K562 (cell line): ENCODE data around the gene CD84. TPM values are rescaled to one million over a fixed set of nuclear protein-coding genes. Genes with fewer than 3 reads are reported as not detected.

Experiments used
- BCOR ChIP-seq: fragments of 450-650 bp; IDR thresholded peaks from 2 replicates; pipeline ENCODE4 v1.6.1; 2016
- JUND ChIP-seq, 2 experiments: IDR thresholded peaks; 2 replicates in 1 of 2; 3 replicates in 1 of 2; pipeline ENCODE4 v1.6.1; 2011; ENCODE audit warnings: borderline replicate concordance in 2 of 2, low read depth in 2 of 2, low read length in 2 of 2, improper control_type of control experiment in 1 of 2, missing biosample characterization in 1 of 2, missing genetic modification characterization in 1 of 2, missing genetic modification reagents in 1 of 2
- SRF ChIP-seq, 2 experiments: fragments of 250-450, 450-650 bp in 1 of 2; sonication (Bioruptor Pico) in 1 of 2; sonication (generic) in 1 of 2; formaldehyde crosslinking; IDR thresholded peaks; 2 replicates each; pipeline versions ENCODE4 v1.5.0 to v1.5.1; 2020 to 2022; ENCODE audit warnings: mild to moderate bottlenecking in 1 of 2, missing genetic modification reagents in 1 of 2
- polyA plus RNA-seq, 8 experiments: library from polyadenylated mRNA; depleted of rRNA in 4 of 8; stranded (reverse) in 5 of 8; unstranded in 3 of 8; fragments of >200 nt; fragmentation: Nextera tagmentation in 2 of 8; fragmentation: Illumina TruSeq in 1 of 8; extraction: Ambion mirVana in 2 of 8; extraction: Trizol in 1 of 8; gene quantifications; 2 replicates each; pipeline versions ENCODE4 v1.2.1 to v1.2.3, GENCODE V29; 2011 to 2014; ENCODE audit warnings: inconsistent platforms in 1 of 8, missing spikeins in 1 of 8
- total RNA-seq, 7 experiments: library from RNA; depleted of rRNA in 6 of 7; stranded (reverse); fragments of >200 nt in 6 of 7; fragmentation: Illumina TruSeq in 2 of 7; extraction: Trizol in 2 of 7; gene quantifications; 2 replicates each; pipeline versions ENCODE4 v1.2.1 to v1.2.3, GENCODE V29; 2011 to 2021; ENCODE audit warnings: low replicate concordance in 1 of 7
- TF ChIP-seq, protein P1 (sequence below): IDR thresholded peaks from 2 replicates; pipeline ENCODE4 v1.6.1; 2016; ENCODE audit warnings: missing genetic modification characterization, missing compliant biosample characterization
- TF ChIP-seq, protein P2 (sequence below): IDR thresholded peaks from 3 replicates; pipeline ENCODE4 v1.6.1; 2011; ENCODE audit warnings: borderline replicate concordance, mild to moderate bottlenecking; ENCODE audit not compliant: insufficient read length, insufficient read depth
- TF ChIP-seq, protein P3 (sequence below): fragments of 450-650 bp; IDR thresholded peaks from 2 replicates; pipeline ENCODE4 v1.6.1; 2017; ENCODE audit warnings: antibody characterized with exemption
- TF ChIP-seq, protein P4 (sequence below): fragments of 450-650 bp; IDR thresholded peaks from 2 replicates; pipeline ENCODE4 v1.6.1; 2017; ENCODE audit warnings: mild to moderate bottlenecking, moderate library complexity

CD84 gene
- total and polyA plus RNA-seq, 9 of the 15 experiments (the other 6 are each of a cell fraction or from before 2014, with no cell fraction given) = 0.82 to 6.8 (median 2.0) TPM

DNA sequence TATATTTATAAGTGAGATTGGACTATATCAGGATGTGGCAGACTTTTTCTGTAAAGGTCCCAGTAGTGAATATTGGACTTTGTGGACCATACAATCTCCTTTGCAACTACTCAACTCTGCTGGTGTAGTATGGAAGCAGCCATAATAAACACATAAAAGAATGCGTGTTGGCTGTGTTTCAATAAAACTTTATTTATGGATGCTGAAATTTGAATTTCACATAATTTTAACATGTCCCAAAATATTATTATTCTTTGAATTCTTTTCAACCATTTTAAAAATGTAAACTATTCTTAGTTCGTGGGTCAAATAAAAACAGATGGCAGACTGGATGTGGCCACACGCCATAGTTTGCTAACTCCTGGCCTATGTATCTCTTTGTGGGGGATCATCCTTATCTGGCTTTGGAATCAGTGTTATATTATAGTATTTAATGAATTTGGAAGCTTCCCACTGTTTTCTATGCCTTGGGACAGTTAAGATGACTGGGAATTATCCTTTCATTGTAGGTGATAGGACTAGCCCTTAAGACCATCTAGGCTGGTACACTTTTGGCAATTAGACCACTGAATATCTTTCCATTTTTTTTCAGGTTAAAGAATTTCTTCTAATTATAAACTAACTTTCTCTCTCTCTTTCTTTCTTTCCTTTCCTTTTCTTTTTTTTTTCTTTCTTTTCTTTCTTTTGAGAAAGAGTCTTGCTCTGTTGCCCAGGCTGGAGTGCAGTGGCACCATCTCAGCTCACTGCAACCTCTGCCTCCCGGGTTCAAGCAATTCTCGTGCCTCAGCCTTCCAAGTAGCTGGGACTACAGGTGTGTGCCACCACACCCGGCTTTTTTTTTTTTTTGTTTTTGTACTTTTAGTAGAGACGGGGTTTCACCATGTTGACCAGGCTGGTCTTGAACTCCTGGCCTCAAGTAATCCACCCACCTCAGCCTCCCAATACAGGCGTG is 41.3 kb downstream of the CD84 start (continued):
- TF ChIP-seq, protein P1, sequence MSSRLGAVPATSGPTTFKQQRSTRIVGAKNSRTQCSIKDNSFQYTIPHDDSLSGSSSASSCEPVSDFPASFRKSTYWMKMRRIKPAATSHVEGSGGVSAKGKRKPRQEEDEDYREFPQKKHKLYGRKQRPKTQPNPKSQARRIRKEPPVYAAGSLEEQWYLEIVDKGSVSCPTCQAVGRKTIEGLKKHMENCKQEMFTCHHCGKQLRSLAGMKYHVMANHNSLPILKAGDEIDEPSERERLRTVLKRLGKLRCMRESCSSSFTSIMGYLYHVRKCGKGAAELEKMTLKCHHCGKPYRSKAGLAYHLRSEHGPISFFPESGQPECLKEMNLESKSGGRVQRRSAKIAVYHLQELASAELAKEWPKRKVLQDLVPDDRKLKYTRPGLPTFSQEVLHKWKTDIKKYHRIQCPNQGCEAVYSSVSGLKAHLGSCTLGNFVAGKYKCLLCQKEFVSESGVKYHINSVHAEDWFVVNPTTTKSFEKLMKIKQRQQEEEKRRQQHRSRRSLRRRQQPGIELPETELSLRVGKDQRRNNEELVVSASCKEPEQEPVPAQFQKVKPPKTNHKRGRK = peak; percentile 94
- TF ChIP-seq, protein P2, sequence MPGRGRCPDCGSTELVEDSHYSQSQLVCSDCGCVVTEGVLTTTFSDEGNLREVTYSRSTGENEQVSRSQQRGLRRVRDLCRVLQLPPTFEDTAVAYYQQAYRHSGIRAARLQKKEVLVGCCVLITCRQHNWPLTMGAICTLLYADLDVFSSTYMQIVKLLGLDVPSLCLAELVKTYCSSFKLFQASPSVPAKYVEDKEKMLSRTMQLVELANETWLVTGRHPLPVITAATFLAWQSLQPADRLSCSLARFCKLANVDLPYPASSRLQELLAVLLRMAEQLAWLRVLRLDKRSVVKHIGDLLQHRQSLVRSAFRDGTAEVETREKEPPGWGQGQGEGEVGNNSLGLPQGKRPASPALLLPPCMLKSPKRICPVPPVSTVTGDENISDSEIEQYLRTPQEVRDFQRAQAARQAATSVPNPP = no peak
- no peak for TF ChIP-seq JUND (IDR thresholded peaks at IDR 0.05; ENCODE audit: borderline replicate concordance, low read depth, low read length)
- no peak for TF ChIP-seq JUND (tag; IDR thresholded peaks at IDR 0.05; ENCODE audit: borderline replicate concordance, low read depth, low read length)
- peak; percentile 66 for TF ChIP-seq BCOR
- no peak for TF ChIP-seq SRF (CRISPR knock-in tag; IDR thresholded peaks at IDR 0.05)
- TF ChIP-seq, protein P3, sequence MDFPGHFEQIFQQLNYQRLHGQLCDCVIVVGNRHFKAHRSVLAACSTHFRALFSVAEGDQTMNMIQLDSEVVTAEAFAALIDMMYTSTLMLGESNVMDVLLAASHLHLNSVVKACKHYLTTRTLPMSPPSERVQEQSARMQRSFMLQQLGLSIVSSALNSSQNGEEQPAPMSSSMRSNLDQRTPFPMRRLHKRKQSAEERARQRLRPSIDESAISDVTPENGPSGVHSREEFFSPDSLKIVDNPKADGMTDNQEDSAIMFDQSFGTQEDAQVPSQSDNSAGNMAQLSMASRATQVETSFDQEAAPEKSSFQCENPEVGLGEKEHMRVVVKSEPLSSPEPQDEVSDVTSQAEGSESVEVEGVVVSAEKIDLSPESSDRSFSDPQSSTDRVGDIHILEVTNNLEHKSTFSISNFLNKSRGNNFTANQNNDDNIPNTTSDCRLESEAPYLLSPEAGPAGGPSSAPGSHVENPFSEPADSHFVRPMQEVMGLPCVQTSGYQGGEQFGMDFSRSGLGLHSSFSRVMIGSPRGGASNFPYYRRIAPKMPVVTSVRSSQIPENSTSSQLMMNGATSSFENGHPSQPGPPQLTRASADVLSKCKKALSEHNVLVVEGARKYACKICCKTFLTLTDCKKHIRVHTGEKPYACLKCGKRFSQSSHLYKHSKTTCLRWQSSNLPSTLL = 0 out of 2 replicates have a peak, but pooled peaks have one; percentile 30
- TF ChIP-seq, protein P4, sequence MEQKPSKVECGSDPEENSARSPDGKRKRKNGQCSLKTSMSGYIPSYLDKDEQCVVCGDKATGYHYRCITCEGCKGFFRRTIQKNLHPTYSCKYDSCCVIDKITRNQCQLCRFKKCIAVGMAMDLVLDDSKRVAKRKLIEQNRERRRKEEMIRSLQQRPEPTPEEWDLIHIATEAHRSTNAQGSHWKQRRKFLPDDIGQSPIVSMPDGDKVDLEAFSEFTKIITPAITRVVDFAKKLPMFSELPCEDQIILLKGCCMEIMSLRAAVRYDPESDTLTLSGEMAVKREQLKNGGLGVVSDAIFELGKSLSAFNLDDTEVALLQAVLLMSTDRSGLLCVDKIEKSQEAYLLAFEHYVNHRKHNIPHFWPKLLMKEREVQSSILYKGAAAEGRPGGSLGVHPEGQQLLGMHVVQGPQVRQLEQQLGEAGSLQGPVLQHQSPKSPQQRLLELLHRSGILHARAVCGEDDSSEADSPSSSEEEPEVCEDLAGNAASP = no peak
